A673 (cell line): ENCODE measurements around the gene CHTF8.

Experiments used
- CTCF ChIP-seq: fragments of 300-800, 200-600 bp; sonication (generic); conservative IDR thresholded peaks from 2 replicates; pipeline ENCODE4 v1.5.1; 2017; ENCODE audit warnings: low read depth, mild to moderate bottlenecking, antibody characterized with exemption, low read length, moderate library complexity, mixed read lengths
- EZH2 ChIP-seq: fragments of 200-600 bp; sonication (generic); IDR thresholded peaks from 2 replicates; pipeline ENCODE4 v1.6.1; 2017; ENCODE audit warnings: borderline replicate concordance, low read depth, mild to moderate bottlenecking, mixed read lengths, antibody characterized with exemption, low read length; ENCODE audit not compliant: poor library complexity, severe bottlenecking

- no peak for TF ChIP-seq CTCF
- no peak for TF ChIP-seq EZH2
Observed at GRCh38 chr16:69118994-69119393, 13.4 kb downstream of the CHTF8 start.
